Stimulated activated CD8-positive, alpha-beta memory T cell treated with anti-CD3 and anti-CD28 coated beads, Interleukin-12 subunit alpha, Interleukin-12 subunit beta, amount 100 ng/mL, for 1 hour (primary cell): ENCODE results near the gene PNLIPRP3.

ENCODE experiments used
- DNase-seq: peaks from one replicate; pipeline ENCODE4 v3.0.0-alpha.2; 2020; ENCODE audit warnings: low read depth

PNLIPRP3 gene

GRCh38 chr10:116511365-116511764 lies 83.7 kb downstream of the PNLIPRP3 start:
- no peak for DNase-seq

- no peak for DNase-seq
These were observed 94.0 kb downstream of the PNLIPRP3 start for GRCh38 chr10:116521424-116522290.

- DNase-seq, result no peak
These were observed 95.2 kb downstream of the PNLIPRP3 start for GRCh38 chr10:116522803-116523381.

- DNase-seq, result no peak
These were observed 97.1 kb downstream of the PNLIPRP3 start for GRCh38 chr10:116524736-116525135.

- no peak for DNase-seq
These were observed 98.6 kb downstream of the PNLIPRP3 start for GRCh38 chr10:116526219-116526618.
